ENCODE results near the gene SKI.
"Not testable (repeated sequence)": the region's sequence is repeated elsewhere in the genome, so short reads cannot be mapped to it uniquely, and the experiment has no call there.

Gene SKI

GRCh38 chr1:2279817-2280216 lies 51.7 kb downstream of the SKI start:
- no peak for DNase-seq

GRCh38 chr1:2282556-2283270 lies 54.6 kb downstream of the SKI start:
- no peak for DNase-seq

GRCh38 chr1:2283371-2283990 lies 55.4 kb downstream of the SKI start:
- DNase-seq, result no peak

DNA sequence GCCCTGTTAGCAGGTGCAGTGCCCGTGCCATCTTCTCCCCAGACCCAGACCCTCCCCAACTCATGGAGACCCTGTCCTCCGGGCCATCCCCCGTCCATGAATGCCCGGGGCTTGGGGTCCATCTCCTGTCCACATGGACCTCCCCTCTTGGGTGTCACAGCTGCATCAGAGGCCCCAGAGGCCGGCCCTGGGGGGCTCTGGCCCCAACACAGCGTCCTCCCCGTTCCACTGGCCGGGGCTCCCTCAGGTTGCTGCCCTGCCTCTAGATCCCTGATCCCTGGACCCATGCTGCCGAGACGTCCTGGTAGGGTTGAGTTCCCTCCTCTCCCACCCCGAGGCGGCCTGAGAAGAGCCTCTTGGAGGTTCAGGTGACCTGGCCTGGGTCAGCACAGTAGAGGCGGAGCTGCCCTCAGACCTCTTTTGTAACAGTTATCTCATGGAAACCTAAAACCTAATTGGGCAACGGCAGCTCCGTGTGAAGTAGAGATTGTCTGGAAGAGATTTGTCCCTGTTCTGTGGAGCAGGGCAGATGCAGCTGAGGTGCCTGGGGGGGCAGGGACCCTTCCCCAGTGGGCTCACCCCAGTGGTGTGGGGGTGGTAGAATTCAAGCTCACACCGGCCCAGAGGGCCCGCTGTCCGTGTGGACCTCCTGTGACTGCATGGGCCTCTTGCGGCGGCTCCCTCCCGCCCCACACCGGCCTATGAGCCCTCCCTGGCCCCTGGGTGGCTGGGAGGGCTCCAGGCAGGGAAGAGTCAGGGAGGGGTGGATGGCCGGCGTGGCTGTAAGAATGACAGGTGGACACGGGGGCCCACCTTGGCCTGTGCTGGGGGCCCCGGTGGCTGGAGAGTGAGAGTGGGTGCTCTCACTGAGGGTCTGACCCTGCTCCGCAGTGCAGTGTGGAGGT lies 56.1 kb downstream of the SKI start:
- no peak for DNase-seq

GRCh38 chr1:2284932-2285331 lies 56.8 kb downstream of the SKI start:
- no peak for DNase-seq

GRCh38 chr1:2286923-2287322 lies 58.8 kb downstream of the SKI start:
- DNase-seq, result no peak

DNA sequence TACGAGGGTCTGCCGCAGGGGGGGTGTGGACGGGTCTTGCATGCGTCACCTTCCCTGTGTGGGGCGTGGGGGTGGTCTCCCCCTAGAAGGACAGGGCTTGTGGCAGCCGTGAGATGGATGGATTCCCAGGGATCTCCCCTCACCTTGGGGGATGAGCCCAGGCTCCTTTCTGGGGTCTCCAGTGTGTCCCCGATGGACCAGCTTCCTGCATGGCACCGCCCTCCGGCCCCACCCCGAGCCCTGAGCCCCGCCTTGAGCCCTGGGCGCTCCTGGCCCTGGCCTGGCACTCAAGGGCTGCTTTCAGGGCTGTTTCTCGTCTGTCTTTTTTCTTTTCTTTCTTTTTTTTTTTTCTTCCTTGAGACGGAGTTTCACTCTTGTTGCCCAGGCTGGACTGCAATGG lies 59.5 kb downstream of the SKI start:
- DNase-seq, result no peak

- no peak for DNase-seq
Measured at GRCh38 chr1:2288311-2288710, 60.2 kb downstream of the SKI start.

DNA sequence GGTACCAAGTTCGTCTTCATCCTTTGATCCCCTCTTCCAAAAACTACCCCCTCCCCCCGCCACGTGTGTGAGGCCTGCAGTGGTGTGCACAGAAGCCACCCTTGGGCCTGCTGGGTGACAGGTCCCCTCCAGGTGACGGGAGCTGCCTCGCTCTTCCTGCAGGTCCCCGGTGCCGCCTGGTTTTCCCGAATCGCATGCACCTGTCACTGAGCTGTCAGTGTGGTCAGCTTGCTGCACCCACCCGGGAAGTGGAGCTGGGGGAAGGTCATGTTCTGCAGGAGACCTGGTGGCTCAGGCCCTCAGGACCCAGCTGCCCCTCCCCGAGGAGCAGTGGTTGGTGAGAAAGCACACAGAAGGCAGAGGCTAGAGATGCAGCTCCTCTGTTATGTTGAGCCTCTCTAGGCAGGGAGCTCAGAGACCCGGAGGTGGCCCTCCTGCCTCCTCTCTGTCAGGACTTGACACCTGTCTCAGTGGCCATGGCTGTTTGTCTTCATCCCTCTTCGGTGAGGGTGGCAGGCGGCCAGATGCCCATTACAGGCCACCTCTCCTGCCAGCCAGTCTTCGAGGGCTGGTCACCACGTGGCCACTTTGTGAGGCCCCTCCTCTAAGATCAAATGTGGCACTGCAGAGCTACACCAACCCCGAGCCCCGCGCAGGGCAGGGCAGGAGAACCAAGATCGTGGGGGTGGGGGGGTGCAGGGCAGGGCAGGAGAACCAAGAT lies 60.9 kb downstream of the SKI start:
- no peak for DNase-seq

- no peak for DNase-seq
Measured at GRCh38 chr1:2289607-2290006, 61.5 kb downstream of the SKI start.

DNA sequence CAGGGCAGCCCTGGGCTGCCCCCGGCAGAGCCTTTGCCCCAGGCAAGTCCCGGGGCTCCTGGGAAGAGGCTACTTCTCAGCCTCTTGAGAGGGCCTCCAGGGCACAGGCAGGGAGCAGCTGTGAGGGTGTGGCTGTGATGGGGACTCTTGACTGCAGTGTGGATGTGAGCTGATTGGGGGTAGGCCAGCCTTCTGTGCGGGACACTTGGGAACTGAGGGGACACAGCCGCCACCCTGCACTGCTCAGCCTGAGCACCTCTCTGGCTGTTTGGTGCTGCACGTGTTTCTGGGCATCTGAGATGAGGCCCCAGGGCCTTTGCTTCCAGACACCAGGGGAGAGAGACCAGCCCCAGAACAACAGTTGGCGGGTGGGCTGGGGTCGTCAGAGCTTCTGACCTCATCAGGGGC lies 62.1 kb downstream of the SKI start:
- DNase-seq, result no peak

DNA sequence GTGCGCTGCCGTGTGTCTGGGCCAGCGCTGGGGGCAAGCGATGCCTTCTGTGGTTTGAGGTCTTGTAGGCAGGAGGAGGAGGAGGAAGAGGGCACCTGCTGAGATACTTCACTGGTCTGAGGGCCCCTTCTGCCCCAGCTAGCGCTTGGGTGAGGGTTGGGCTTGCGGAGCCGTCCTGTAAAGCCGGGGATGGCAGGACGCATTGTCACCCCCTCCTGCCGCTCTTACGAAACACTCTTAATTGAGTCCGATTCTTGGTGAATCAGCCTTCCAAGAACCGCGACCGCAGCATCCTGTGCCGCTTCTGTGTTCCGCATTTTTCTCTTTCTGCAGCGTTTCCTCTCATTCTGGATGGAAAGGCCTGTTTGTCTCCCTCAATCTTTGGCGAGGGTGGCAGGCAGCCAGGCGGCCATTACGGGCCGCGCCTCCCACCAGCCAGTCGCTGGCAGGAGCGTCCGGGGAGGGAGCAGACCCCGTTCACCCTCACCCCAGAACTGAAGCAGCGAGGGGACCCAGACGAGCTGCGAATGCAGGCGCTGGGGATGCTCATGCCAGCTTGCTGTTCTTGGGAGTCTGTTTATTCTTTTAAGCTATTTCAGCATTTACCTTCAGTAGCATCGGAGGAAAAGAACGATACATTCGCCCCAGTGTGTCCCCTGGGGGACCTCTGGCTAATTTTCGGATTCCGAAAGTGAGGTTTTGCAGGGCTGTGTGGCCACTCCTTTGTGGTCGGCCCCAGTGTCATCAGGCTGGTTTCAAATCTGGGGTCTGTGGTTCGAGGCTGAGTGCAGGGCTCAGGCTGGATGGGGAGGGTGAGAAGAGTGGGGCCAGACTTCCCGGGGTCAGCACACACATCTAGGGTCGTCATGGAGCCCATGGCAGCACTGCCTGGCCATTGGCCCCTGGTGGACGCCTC lies 62.7 kb downstream of the SKI start:
- DNase-seq, result peak; percentile 18

- DNase-seq, result no peak
Measured at GRCh38 chr1:2291577-2291976, 63.5 kb downstream of the SKI start.

GRCh38 chr1:2292725-2293450 lies 64.8 kb downstream of the SKI start:
- DNase-seq, result no peak

- DNase-seq, result no peak
Measured at GRCh38 chr1:2294033-2294724, 66.1 kb downstream of the SKI start.

GRCh38 chr1:2294725-2295078 lies 66.6 kb downstream of the SKI start:
- no peak for DNase-seq

DNA sequence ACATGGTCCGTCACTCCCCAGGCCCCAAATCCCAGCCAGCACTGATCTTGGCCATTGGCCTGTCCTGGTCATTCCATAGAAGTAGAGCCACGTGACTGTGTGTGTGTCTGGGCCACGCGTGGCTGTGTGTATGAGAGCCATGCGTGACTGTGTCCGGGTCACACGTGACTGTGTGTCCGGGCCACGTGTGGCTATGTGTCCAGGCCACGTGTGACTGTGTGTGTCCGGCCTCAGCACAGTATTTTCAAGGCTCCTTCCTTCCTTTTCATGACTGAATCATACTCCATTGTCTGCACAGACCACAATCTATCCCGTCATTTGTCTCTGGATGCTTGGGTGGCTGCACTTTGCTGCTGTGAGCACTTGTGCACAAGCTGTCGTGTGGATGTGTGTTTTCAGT lies 67.4 kb downstream of the SKI start:
- DNase-seq, result no peak

GRCh38 chr1:2296211-2296610 lies 68.1 kb downstream of the SKI start:
- DNase-seq, result not testable (repeated sequence)

- no peak for DNase-seq
Measured at GRCh38 chr1:2296614-2297013, 68.5 kb downstream of the SKI start.

DNA sequence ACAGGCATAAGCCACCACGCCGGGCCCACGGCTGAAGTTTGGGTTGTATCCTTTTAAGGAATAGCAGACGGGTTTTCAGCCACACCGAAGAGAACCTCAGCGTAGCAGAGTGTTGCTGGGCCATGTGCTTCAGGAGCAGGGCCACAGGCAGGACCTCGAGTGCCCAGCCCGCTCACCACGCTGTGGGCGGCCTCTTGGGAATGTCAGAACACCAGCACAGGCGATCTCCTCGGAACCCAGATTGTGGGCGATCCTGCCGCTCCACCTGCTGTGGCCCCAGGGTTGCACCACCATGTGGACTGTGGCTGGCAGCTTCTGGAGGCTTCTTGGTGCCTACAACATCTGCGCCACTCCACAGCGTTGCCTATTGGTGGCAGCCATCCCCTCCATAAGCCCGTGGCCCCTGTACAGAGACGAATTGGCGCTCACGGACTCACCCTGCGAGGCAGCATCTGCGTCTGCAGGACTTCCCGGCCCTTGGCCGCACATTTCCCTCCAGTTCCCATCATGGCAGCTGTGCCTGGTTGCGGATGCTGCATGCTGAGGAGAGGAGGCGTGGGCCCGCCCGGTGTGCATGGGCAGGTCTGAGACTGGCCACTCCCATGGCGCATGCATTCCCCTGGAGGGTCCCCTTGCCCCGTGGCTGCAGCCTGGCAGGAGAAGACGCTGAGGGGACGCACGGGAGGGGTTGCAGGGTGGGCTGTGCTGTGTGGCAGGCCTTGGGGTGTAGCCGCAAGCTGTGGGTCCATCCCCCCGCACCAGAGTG lies 69.3 kb downstream of the SKI start:
- DNase-seq, result no peak
